Neutrophil (primary cell): Measurements from ENCODE around the gene RAPGEF6.

Experiments
- H3K27ac ChIP-seq: fragments of 200-600 bp; sonication (generic); 2 replicates; pipeline ENCODE4 v1.5.1; 2016; ENCODE audit warnings: mild to moderate bottlenecking, moderate library complexity
- H3K27me3 ChIP-seq: fragments of 200-600 bp; sonication (generic); 2 replicates; pipeline ENCODE4 v1.6.0; 2016; ENCODE audit warnings: mild to moderate bottlenecking
- H3K36me3 ChIP-seq: fragments of 200-600 bp; sonication (generic); 2 replicates; pipeline ENCODE4 v1.5.1; 2017
- H3K4me1 ChIP-seq, 2 experiments: fragments of 200-600 bp in 1 of 2; sonication (generic) in 1 of 2; 1 replicate in 1 of 2; 2 replicates in 1 of 2; pipeline versions ENCODE4 v1.5.1 to v1.6.1; 2013 to 2016; ENCODE audit warnings: low read depth in 1 of 2, low read length in 1 of 2, mild to moderate bottlenecking in 1 of 2, moderate library complexity in 1 of 2; ENCODE audit not compliant: control insufficient read depth in 1 of 2, insufficient read depth in 1 of 2
- H3K4me3 ChIP-seq, 2 experiments: fragments of 200-600 bp in 1 of 2; sonication (generic) in 1 of 2; 1 replicate in 1 of 2; 2 replicates in 1 of 2; pipeline ENCODE4 v1.5.1; 2013 to 2016; ENCODE audit warnings: low read depth in 1 of 2, low read length in 1 of 2, mild to moderate bottlenecking in 1 of 2, moderate library complexity in 1 of 2
- H3K9me3 ChIP-seq: fragments of 200-600 bp; sonication (generic); 2 replicates; pipeline ENCODE4 v1.5.1; 2016
- TF ChIP-seq, protein P1 (sequence below): fragments of 200-600 bp; sonication (generic); IDR thresholded peaks from 2 replicates; pipeline ENCODE4 v1.5.1; 2016; ENCODE audit warnings: antibody characterized with exemption

Gene RAPGEF6

DNA sequence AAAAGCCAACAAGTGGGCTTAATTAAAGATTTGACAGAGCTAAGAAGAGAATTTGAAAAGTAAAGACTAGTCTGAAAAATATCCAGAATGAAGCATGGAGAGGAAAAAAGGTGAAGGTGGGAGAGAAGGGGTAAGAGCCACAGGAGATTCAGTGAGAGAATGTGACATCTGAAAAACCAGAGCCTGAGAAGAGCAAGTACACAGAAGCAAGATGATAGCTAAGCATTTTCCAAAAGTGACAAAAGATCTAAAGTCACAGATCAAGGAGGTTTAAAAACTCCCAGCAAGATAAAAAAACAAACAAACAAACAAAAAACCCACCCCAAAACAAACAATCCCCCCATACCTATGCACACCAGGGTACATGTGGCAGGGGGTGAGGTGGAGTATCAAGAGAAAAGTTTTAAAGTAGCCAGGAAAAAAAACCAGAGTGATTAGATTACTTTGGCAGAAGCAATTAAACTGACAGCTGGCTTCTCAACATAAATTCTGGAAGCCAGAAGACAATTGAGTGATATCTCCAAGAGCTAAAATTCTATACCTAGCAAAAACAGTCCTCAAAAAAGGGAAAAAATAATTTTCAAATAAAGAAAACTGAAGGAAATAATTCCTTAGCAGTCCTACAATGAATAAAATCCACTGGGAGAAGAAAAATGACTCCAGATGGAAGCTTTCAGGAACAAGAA is 111.4 kb downstream of the RAPGEF6 start:
- Histone ChIP-seq H3K9me3 (no peaks in the 10 kb centered on the region), H3K27me3 (no peaks in the 10 kb centered on the region), H3K4me1 (peaks cover 23 to 32% of the 10 kb centered on the region in 2 experiments), H3K27ac (no peak overlapping the region), H3K4me3 (no peak overlapping the region), H3K36me3 (peaks cover 15% of the 10 kb centered on the region)
- TF ChIP-seq, protein P1, sequence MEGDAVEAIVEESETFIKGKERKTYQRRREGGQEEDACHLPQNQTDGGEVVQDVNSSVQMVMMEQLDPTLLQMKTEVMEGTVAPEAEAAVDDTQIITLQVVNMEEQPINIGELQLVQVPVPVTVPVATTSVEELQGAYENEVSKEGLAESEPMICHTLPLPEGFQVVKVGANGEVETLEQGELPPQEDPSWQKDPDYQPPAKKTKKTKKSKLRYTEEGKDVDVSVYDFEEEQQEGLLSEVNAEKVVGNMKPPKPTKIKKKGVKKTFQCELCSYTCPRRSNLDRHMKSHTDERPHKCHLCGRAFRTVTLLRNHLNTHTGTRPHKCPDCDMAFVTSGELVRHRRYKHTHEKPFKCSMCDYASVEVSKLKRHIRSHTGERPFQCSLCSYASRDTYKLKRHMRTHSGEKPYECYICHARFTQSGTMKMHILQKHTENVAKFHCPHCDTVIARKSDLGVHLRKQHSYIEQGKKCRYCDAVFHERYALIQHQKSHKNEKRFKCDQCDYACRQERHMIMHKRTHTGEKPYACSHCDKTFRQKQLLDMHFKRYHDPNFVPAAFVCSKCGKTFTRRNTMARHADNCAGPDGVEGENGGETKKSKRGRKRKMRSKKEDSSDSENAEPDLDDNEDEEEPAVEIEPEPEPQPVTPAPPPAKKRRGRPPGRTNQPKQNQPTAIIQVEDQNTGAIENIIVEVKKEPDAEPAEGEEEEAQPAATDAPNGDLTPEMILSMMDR = no peak

- H3K9me3 ChIP-seq = no peaks in the 10 kb centered on the region
- TF ChIP-seq, protein P1 = no peak
- no peak overlapping the region for H3K4me3 ChIP-seq
- H3K27ac ChIP-seq = no peak overlapping the region
- H3K36me3 ChIP-seq = peaks cover 15% of the 10 kb centered on the region
- H3K4me1 ChIP-seq = peaks cover 19 to 22% of the 10 kb centered on the region in 2 experiments
- H3K27me3 ChIP-seq = no peaks in the 10 kb centered on the region
Measured at GRCh38 chr5:131521252-131521651, 113.8 kb downstream of the RAPGEF6 start.

GRCh38 chr5:131515348-131515747 is 119.7 kb downstream of the RAPGEF6 start:
- TF ChIP-seq, protein P1 = no peak
- H3K4me1 ChIP-seq = peaks cover 11 to 13% of the 10 kb centered on the region in 2 experiments
- peak overlapping the region; percentile 60 for H3K27ac ChIP-seq
- H3K4me3 ChIP-seq = no peak overlapping the region
- peaks cover 17% of the 10 kb centered on the region for H3K36me3 ChIP-seq
- H3K27me3 ChIP-seq = no peaks in the 10 kb centered on the region
- H3K9me3 ChIP-seq = no peaks in the 10 kb centered on the region

DNA sequence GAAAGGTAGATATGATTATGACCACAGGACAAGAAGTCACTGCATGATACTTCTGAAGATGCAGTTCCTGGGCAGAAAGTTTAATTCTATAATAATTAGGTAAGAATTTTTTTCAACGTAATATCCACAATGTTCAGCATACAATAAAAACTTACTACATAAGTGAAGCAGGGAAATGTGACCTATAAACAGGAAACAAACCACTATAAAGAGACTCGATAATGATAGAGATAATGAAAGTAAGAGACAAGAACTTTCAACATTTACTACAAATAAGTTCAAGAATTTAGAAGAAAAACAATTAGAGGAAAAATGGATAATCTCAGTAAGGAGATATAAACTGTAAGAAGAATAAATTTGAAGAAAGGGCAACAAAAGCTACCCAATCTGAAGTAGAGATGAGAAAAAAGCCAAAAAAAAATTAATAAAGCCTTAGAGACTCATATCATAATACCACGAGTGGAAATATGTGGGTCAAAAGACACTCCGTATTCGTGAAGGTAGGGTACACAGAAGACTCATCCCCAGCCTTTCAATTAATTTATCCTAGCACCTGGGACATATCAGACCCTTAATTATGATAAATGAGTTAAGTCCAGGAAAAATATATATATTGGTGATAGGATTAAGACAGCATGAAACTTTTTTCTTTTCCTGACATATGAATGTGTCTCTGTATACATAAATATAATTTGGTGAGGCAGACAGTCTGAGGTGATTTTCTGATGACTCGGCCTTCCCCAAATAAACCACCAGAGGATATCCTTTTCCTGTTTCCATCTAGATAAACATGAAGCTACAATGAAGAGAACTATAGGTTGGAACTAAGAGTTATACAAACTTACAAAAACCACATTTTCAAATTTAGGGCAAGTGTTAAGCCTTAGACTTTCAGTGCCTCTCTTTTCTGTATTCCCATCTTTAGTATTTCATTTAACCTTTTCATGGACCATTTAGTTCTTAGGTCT is 120.4 kb downstream of the RAPGEF6 start:
- Histone ChIP-seq H3K27ac (peak overlapping the region; percentile 60), H3K4me3 (peak overlapping the region in 1 of 2 experiments; percentile 8), H3K4me1 (peaks cover 11 to 18% of the 10 kb centered on the region in 2 experiments), H3K27me3 (no peaks in the 10 kb centered on the region), H3K36me3 (peaks cover 16% of the 10 kb centered on the region), H3K9me3 (no peaks in the 10 kb centered on the region)
- TF ChIP-seq, protein P1 = no peak

GRCh38 chr5:131513780-131514179 is 121.2 kb downstream of the RAPGEF6 start:
- Histone ChIP-seq H3K4me1 (peaks cover 11 to 20% of the 10 kb centered on the region in 2 experiments), H3K27me3 (no peaks in the 10 kb centered on the region), H3K27ac (no peak overlapping the region), H3K4me3 (no peak overlapping the region), H3K36me3 (peaks cover 8% of the 10 kb centered on the region), H3K9me3 (no peaks in the 10 kb centered on the region)
- TF ChIP-seq, protein P1 = no peak
